ENCODE data around the gene CSAG1.
"Not testable (repeated sequence)": the region's sequence is repeated elsewhere in the genome, so short reads cannot be mapped to it uniquely, and the experiment has no call there.

The CSAG1 gene

DNA sequence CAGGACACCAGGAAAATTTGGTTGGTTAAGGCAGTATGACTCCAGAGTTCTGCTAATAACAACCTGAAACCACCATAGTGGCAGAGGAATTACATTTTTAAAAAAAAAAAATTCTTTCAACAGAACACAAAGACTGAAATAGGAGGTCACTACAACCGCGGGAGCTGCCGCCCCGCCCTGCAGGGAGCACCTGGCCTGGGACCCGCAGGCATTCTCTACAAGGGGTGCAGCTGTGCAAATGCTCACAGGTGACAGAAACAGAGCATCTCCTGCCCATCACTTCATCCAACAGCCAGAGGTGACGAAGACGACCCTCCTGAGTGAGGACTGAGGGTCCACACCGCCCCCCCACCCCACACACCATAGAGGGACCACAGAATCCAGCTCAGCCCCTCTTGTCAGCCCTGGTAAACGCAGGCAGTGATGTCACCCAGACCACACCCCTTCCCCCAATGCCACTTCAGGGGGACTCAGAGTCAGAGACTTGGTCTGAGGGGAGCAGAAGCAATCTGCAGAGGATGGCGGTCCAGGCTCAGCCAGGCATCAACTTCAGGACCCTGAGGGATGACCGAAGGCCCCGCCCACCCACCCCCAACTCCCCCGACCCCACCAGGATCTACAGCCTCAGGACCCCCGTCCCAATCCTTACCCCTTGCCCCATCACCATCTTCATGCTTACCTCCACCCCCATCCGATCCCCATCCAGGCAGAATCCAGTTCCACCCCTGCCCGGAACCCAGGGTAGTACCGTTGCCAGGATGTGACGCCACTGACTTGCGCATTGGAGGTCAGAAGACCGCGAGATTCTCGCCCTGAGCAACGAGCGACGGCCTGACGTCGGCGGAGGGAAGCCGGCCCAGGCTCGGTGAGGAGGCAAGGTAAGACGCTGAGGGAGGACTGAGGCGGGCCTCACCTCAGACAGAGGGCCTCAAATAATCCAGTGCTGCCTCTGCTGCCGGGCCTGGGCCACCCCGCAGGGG, 35.3 kb downstream of the CSAG1 start, which contains the start of gene MAGEA3:
Gene MAGEA3, plus strand, starts transcription at position 843 of the 980 bp plus-strand sequence. CDS start 2,039 bp downstream, outside the sequence.
- not testable (repeated sequence) for DNase-seq (ENCODE audit: low spot score)

DNA sequence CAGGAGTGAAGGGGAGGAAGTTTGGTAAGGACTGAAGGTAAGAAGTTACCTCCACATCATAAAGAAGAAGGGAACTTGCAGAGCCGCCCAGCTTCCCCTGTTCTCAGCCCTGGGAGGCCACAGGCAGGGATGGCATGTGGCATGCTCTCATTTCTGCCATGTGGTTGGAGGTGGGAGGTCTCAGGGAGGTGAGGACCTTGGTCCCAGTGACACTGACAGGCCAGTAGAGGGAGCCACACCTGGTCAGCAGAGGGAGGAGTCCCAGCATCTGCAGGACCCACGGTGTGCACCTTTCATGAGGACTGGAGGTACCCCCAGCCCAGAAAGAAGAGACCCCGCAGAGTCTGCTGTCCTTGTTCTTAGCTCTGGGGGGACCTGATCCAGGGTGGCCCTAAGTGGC, 52.5 kb downstream of the CSAG1 start:
- DNase-seq (ENCODE audit: low spot score) = not testable (repeated sequence)

All from iPS-NIHi11 (cell line).